Heart left ventricle (tissue), 13 donors: Measurements from ENCODE around the gene SYN1.

Experiments used
- POLR2A ChIP-seq, 2 donors: fragments of 450-650 bp; IDR thresholded peaks; one replicate each; pipeline ENCODE4 v1.6.1; 2017; ENCODE audit warnings: antibody characterized with exemption in 2 of 2, mild to moderate bottlenecking in 2 of 2, moderate library complexity in 2 of 2
- TF ChIP-seq, protein P1 (sequence below), 12 donors: fragments of 200-600 bp; sonication (generic) in 4 of 12; IDR thresholded peaks; one replicate each; pipeline versions ENCODE4 v1.5.0 to v1.8.0; 2018 to 2022; ENCODE audit warnings: antibody characterized with exemption in 12 of 12, mild to moderate bottlenecking in 5 of 12
- donor health status: ischemic (EF 13 %, LVEDD 7.1; RV severe dilation, severe dysfunction).
- donor health status: DM: no; HTN: yes; CAD: no.
- donor health status: DM: no; HTN: no; CAD: no.
- donor health status: ischemic (EF 25% LVEDD 6.9; RV normal size, moderate dysfunction).
- donor health status: ischemic (EF 25% LVEDD 5.7; RV mildly dilated, moderate dysfunction).
- donor health status: ischemic (EF 35%, LVEDD 5.7; RV mildly dilated, moderate dysfunction).
- donor health status: nonischemic (EF 11% LVEDD 7.7; RV severe dilation, severe dysfunction).
- donor health status: DM: yes; HTN: yes; CAD: no.
- donor health status: PGD.
- donor health status: ischemic (EF 29% LVEDD 5.4; RV normal size, mild dysfunction).
- donor health status: nonischemic (EF 23%, LVEDD 6.1; RV moderate dilation, normal function).

DNA sequence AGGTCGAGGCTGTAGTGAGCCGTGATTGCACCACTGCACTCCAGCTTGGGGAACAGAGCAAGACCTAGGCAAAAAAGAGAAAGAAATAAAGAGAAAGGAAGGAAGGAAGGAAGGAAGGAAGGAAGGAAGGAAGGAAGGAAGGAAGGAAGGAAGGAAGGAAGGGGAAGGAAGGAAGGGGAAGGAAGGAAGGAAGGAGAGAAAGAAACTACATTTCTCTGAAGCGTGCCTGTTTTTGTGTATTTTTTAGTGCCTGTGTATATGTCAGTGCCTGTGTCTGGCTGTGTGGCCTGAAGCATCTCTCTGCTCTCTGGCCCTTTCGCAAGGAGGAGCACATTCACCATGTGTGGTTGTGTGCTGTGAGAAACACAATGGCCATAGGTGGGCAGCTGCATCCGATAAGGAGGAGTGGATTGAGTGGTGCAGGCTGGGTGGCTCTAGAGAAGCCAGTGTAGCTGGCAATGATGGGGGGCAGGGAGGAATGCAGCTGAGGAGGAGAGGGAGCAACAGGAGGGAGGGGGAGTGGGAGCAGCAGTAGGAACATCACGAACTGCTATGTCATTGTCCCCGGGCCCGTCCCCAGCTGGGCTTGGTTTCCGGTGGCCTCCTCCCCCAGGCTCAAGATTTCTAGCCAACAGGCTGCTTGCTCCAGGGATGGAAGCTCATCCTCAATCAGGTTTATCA lies 11.4 kb downstream of the SYN1 start:
- TF ChIP-seq, protein P1, sequence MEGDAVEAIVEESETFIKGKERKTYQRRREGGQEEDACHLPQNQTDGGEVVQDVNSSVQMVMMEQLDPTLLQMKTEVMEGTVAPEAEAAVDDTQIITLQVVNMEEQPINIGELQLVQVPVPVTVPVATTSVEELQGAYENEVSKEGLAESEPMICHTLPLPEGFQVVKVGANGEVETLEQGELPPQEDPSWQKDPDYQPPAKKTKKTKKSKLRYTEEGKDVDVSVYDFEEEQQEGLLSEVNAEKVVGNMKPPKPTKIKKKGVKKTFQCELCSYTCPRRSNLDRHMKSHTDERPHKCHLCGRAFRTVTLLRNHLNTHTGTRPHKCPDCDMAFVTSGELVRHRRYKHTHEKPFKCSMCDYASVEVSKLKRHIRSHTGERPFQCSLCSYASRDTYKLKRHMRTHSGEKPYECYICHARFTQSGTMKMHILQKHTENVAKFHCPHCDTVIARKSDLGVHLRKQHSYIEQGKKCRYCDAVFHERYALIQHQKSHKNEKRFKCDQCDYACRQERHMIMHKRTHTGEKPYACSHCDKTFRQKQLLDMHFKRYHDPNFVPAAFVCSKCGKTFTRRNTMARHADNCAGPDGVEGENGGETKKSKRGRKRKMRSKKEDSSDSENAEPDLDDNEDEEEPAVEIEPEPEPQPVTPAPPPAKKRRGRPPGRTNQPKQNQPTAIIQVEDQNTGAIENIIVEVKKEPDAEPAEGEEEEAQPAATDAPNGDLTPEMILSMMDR (IDR thresholded peaks at IDR 0.05) = no peak
- TF ChIP-seq POLR2A (IDR thresholded peaks at IDR 0.05) = no peak
